Limb (tissue), 2 donors: ENCODE data around the gene COTL1.
"Not testable (repeated sequence)": the region's sequence is repeated elsewhere in the genome, so short reads cannot be mapped to it uniquely, and the experiment has no call there.

ENCODE experiments used
- DNase-seq, 2 donors: peaks; one replicate each; pipeline ENCODE4 v3.0.0-alpha.2; 2016; ENCODE audit errors: extremely low spot score in 2 of 2

The COTL1 gene

GRCh38 chr16:84530590-84530989 is 87.3 kb downstream of the COTL1 start:
- no peak for DNase-seq

GRCh38 chr16:84529607-84530006 is 88.3 kb downstream of the COTL1 start:
- DNase-seq, result no peak

- no peak for DNase-seq
Observed at GRCh38 chr16:84528322-84528721, 89.6 kb downstream of the COTL1 start.

GRCh38 chr16:84527532-84528269 is 90.2 kb downstream of the COTL1 start:
- DNase-seq, result no peak

GRCh38 chr16:84526794-84527531 is 90.9 kb downstream of the COTL1 start:
- DNase-seq, result peak in 1 of 2 donors; percentile 75

GRCh38 chr16:84524941-84525581 is 92.8 kb downstream of the COTL1 start:
- not testable (repeated sequence) for DNase-seq

GRCh38 chr16:84524346-84524920 is 93.4 kb downstream of the COTL1 start:
- no peak for DNase-seq

- no peak for DNase-seq
Observed at GRCh38 chr16:84521497-84521770, 96.4 kb downstream of the COTL1 start.

- DNase-seq, result no peak
Observed at GRCh38 chr16:84520725-84521496, 97.0 kb downstream of the COTL1 start.

GRCh38 chr16:84519855-84520254 is 98.0 kb downstream of the COTL1 start:
- DNase-seq, result no peak

- no peak for DNase-seq
Observed at GRCh38 chr16:84518804-84519341, 99.0 kb downstream of the COTL1 start.

- DNase-seq, result not testable (repeated sequence)
Observed at GRCh38 chr16:84518220-84518619, 99.7 kb downstream of the COTL1 start.

GRCh38 chr16:84517366-84517765 is 100.5 kb downstream of the COTL1 start:
- DNase-seq, result no peak
